AG09309 (cell line): Measurements from ENCODE around the gene RSPRY1.

Experiments
- DNase-seq: peaks from one replicate; pipeline ENCODE4 v3.0.0-alpha.2; 2010; ENCODE audit warnings: low read depth
- H3K4me3 ChIP-seq: 2 replicates; pipeline ENCODE4 v1.5.1; 2011; ENCODE audit warnings: mild to moderate bottlenecking, low read depth, low read length, moderate library complexity; ENCODE audit not compliant: control insufficient read depth
- CTCF ChIP-seq: IDR thresholded peaks from 2 replicates; pipeline ENCODE4 v1.5.1; 2011; ENCODE audit warnings: mild to moderate bottlenecking, low read depth, low read length, inconsistent platforms; ENCODE audit not compliant: insufficient read depth, control insufficient read depth; ENCODE audit errors: missing control alignments

The RSPRY1 gene

GRCh38 chr16:57185945-57186871 is at the start of gene RSPRY1, which contains the start of gene PSME3IP1:
TSS of gene RSPRY1 (plus strand) at chr16:57186329. CDS start at chr16:57204659, 18,330 bp downstream.
TSS of gene PSME3IP1 (minus strand) at chr16:57186039. CDS start at chr16:57173854, 12,185 bp downstream.
- peak within 1 kb of the TSS; percentile 99 for H3K4me3 ChIP-seq

GRCh38 chr16:57137043-57137442 is 49.1 kb upstream of the RSPRY1 start:
- no peak for TF ChIP-seq CTCF
- no peak overlapping the region for H3K4me3 ChIP-seq
- DNase-seq: no peak

More at GRCh38 chr16:57185945-57186871, at the start of gene RSPRY1, which contains the start of gene PSME3IP1:
- no peak for TF ChIP-seq CTCF
- peak; percentile 98 for DNase-seq

GRCh38 chr16:57137566-57138273 is 48.4 kb upstream of the RSPRY1 start:
- no peak overlapping the region for H3K4me3 ChIP-seq
- no peak for DNase-seq
- TF ChIP-seq CTCF: no peak

- no peak overlapping the region for H3K4me3 ChIP-seq
- no peak for DNase-seq
- no peak for TF ChIP-seq CTCF
These were observed 47.7 kb upstream of the RSPRY1 start for GRCh38 chr16:57138281-57138935.

- DNase-seq: no peak
- no peak overlapping the region for H3K4me3 ChIP-seq
- no peak for TF ChIP-seq CTCF
These were observed 45.0 kb upstream of the RSPRY1 start for GRCh38 chr16:57140931-57141668.
